ENCODE results near the gene HAP1.

The HAP1 gene

GRCh38 chr17:41741709-41742108 is 7.3 kb upstream of the HAP1 start:
- no peak for FAIRE-seq
- no peak for DNase-seq (ENCODE audit: insufficient read length, low spot score)
- TF ChIP-seq CTCF (IDR thresholded peaks at IDR 0.05; ENCODE audit: insufficient read depth, missing control alignments) = no peak

GRCh38 chr17:41740506-41740905 is 6.1 kb upstream of the HAP1 start:
- FAIRE-seq = no peak
- TF ChIP-seq CTCF (IDR thresholded peaks at IDR 0.05; ENCODE audit: insufficient read depth, missing control alignments) = no peak
- no peak for DNase-seq (ENCODE audit: insufficient read length, low spot score)

GRCh38 chr17:41739661-41740352 is 5.4 kb upstream of the HAP1 start:
- FAIRE-seq (no peak), DNase-seq (ENCODE audit: insufficient read length, low spot score) (no peak)

GRCh38 chr17:41738801-41739112 is 4.3 kb upstream of the HAP1 start:
- no peak for TF ChIP-seq CTCF (IDR thresholded peaks at IDR 0.05; ENCODE audit: insufficient read depth, missing control alignments)
- DNase-seq (ENCODE audit: insufficient read length, low spot score) (no peak), FAIRE-seq (no peak)

More at GRCh38 chr17:41739661-41740352, 5.4 kb upstream of the HAP1 start:
- TF ChIP-seq CTCF (IDR thresholded peaks at IDR 0.05; ENCODE audit: insufficient read depth, missing control alignments) = no peak

- DNase-seq (ENCODE audit: insufficient read length, low spot score) (peak; percentile 91), FAIRE-seq (no peak)
- peak; percentile 100 for TF ChIP-seq CTCF (IDR thresholded peaks at IDR 0.05; ENCODE audit: insufficient read depth, missing control alignments)
Observed at GRCh38 chr17:41738077-41738800, 3.8 kb upstream of the HAP1 start.

- DNase-seq (ENCODE audit: insufficient read length, low spot score) (no peak), FAIRE-seq (no peak)
- no peak for TF ChIP-seq CTCF (IDR thresholded peaks at IDR 0.05; ENCODE audit: insufficient read depth, missing control alignments)
Observed at GRCh38 chr17:41737680-41738023, 3.2 kb upstream of the HAP1 start.

- TF ChIP-seq CTCF (IDR thresholded peaks at IDR 0.05; ENCODE audit: insufficient read depth, missing control alignments) = no peak
- no peak for DNase-seq (ENCODE audit: insufficient read length, low spot score)
- FAIRE-seq = no peak
Observed at GRCh38 chr17:41736983-41737679, 2.7 kb upstream of the HAP1 start.

Data from D721Med (cell line).